OCI-LY3 (cell line): Measurements from ENCODE around the gene WDR59.

ENCODE experiments used
- H2AFZ ChIP-seq: fragments of 200-600, 300-600 bp; shearing (Covaris generic); 2 replicates; pipeline ENCODE4 v1.6.0; 2014; ENCODE audit warnings: antibody characterized with exemption, low read depth, low read length
- H3K27ac ChIP-seq: fragments of 200-600, 300-600 bp; sonication (generic); 2 replicates; pipeline ENCODE4 v1.5.1; 2014; ENCODE audit warnings: mild to moderate bottlenecking, low read length, moderate library complexity, mixed read lengths
- H3K27me3 ChIP-seq: fragments of 200-600, 300-600 bp; sonication (generic); 2 replicates; pipeline ENCODE4 v1.6.1; 2014; ENCODE audit warnings: low read depth, low read length, mixed read lengths
- H3K36me3 ChIP-seq: fragments of 200-600, 300-600 bp; sonication (generic); replicated peaks from 2 replicates; pipeline ENCODE3; 2014; ENCODE audit warnings: low read depth, low read length, mixed read lengths
- H3K4me1 ChIP-seq: fragments of 300-600, 200-600 bp; sonication (generic); 2 replicates; pipeline ENCODE4 v1.6.1; 2014; ENCODE audit warnings: low read length, mixed read lengths
- H3K4me2 ChIP-seq: fragments of 200-600, 300-600 bp; sonication (generic); 2 replicates; pipeline ENCODE4 v1.6.1; 2014; ENCODE audit warnings: low read length, mixed read lengths
- H3K4me3 ChIP-seq: fragments of 300-600, 200-600 bp; sonication (generic); 2 replicates; pipeline ENCODE4 v1.5.1; 2014; ENCODE audit warnings: antibody characterized with exemption, mild to moderate bottlenecking, low read length, moderate library complexity
- H3K79me2 ChIP-seq: fragments of 300-600, 200-600 bp; shearing (Covaris generic); 2 replicates; pipeline ENCODE4 v1.6.1; 2014; ENCODE audit warnings: mild to moderate bottlenecking, low read length, mixed read lengths
- H3K9ac ChIP-seq: fragments of 300-600, 200-600 bp; shearing (Covaris generic); 2 replicates; pipeline ENCODE4 v1.6.0; 2014; ENCODE audit warnings: mild to moderate bottlenecking, low read length, moderate library complexity
- H3K9me3 ChIP-seq: fragments of 200-600, 300-600 bp; shearing (Covaris generic); 2 replicates; pipeline ENCODE4 v1.6.1; 2014; ENCODE audit warnings: low read length, mixed read lengths; ENCODE audit not compliant: insufficient read depth
- H4K20me1 ChIP-seq: fragments of 200-600, 300-600 bp; sonication (generic); 2 replicates; pipeline ENCODE4 v1.6.1; 2016; ENCODE audit warnings: low read length, mixed read lengths; ENCODE audit not compliant: insufficient read depth
- EZH2phosphoT487 ChIP-seq: fragments of 200-600 bp; shearing (Covaris generic); IDR thresholded peaks from 2 replicates; pipeline ENCODE4 v1.6.1; 2018; ENCODE audit warnings: antibody characterized with exemption, mixed run types, low read depth
- TF ChIP-seq, protein P1 (sequence below): fragments of 200-600, 300-600 bp; sonication (generic); IDR thresholded peaks from 2 replicates; pipeline ENCODE4 v1.5.1; 2014; ENCODE audit warnings: antibody characterized with exemption, low read length, low read depth

Gene WDR59

DNA sequence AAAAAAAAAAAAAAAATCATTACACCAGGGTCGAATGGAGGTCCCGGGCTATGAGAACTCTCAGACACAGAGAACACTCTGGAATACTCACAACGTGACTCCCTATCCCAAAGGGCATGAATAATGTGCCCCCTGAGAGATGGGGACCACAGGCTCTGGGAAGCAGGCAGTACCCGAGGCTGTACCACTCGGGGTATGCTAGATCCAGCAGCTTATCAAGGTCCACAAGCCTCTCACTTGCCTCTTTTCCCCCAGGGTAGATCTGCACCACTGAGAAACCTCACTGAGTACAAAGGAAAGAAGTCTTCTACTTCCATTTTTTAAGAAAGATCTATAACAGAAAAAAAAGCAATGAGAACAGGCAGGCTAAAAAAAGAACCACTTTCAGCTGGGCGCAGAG, 40.5 kb downstream of the WDR59 start:
- H3K4me1 ChIP-seq: no peaks in the 10 kb centered on the region
- no peaks in the 10 kb centered on the region for H3K9me3 ChIP-seq
- H3K36me3 ChIP-seq: peaks cover 15% of the 10 kb centered on the region
- no peak overlapping the region for H3K9ac ChIP-seq
- TF ChIP-seq, protein P1, sequence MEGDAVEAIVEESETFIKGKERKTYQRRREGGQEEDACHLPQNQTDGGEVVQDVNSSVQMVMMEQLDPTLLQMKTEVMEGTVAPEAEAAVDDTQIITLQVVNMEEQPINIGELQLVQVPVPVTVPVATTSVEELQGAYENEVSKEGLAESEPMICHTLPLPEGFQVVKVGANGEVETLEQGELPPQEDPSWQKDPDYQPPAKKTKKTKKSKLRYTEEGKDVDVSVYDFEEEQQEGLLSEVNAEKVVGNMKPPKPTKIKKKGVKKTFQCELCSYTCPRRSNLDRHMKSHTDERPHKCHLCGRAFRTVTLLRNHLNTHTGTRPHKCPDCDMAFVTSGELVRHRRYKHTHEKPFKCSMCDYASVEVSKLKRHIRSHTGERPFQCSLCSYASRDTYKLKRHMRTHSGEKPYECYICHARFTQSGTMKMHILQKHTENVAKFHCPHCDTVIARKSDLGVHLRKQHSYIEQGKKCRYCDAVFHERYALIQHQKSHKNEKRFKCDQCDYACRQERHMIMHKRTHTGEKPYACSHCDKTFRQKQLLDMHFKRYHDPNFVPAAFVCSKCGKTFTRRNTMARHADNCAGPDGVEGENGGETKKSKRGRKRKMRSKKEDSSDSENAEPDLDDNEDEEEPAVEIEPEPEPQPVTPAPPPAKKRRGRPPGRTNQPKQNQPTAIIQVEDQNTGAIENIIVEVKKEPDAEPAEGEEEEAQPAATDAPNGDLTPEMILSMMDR: no peak
- no peak for TF ChIP-seq EZH2phosphoT487
- no peak overlapping the region for H3K4me3 ChIP-seq
- no peak overlapping the region for H3K4me2 ChIP-seq
- no peaks in the 10 kb centered on the region for H3K79me2 ChIP-seq
- H3K27ac ChIP-seq: no peak overlapping the region
- peaks cover 3% of the 10 kb centered on the region; the same call in 1 of the 2 replicates for H4K20me1 ChIP-seq
- H3K27me3 ChIP-seq: no peaks in the 10 kb centered on the region
- no peak overlapping the region for H2AFZ ChIP-seq

- Histone ChIP-seq H4K20me1 (peaks cover 3% of the 10 kb centered on the region; the same call in 1 of the 2 replicates), H3K27ac (no peak overlapping the region), H3K79me2 (no peaks in the 10 kb centered on the region), H3K9me3 (no peaks in the 10 kb centered on the region), H3K27me3 (no peaks in the 10 kb centered on the region), H3K4me2 (no peak overlapping the region), H3K4me3 (no peak overlapping the region), H3K36me3 (peaks cover 16% of the 10 kb centered on the region), H3K9ac (no peak overlapping the region), H3K4me1 (no peaks in the 10 kb centered on the region), H2AFZ (no peak overlapping the region)
- TF ChIP-seq, protein P1: no peak
- no peak for TF ChIP-seq EZH2phosphoT487
Measured at GRCh38 chr16:74942977-74943918, 41.7 kb downstream of the WDR59 start.

GRCh38 chr16:74942566-74942965, 42.4 kb downstream of the WDR59 start:
- no peak overlapping the region for H3K4me2 ChIP-seq
- no peaks in the 10 kb centered on the region for H3K9me3 ChIP-seq
- no peak overlapping the region for H3K4me3 ChIP-seq
- no peaks in the 10 kb centered on the region for H3K4me1 ChIP-seq
- H3K27me3 ChIP-seq: no peaks in the 10 kb centered on the region
- H3K36me3 ChIP-seq: peaks cover 23% of the 10 kb centered on the region
- H2AFZ ChIP-seq: no peak overlapping the region
- H3K79me2 ChIP-seq: no peaks in the 10 kb centered on the region
- TF ChIP-seq, protein P1: no peak
- TF ChIP-seq EZH2phosphoT487: no peak
- H3K9ac ChIP-seq: no peak overlapping the region
- no peak overlapping the region for H3K27ac ChIP-seq
- peaks cover 3% of the 10 kb centered on the region; the same call in 1 of the 2 replicates for H4K20me1 ChIP-seq

DNA sequence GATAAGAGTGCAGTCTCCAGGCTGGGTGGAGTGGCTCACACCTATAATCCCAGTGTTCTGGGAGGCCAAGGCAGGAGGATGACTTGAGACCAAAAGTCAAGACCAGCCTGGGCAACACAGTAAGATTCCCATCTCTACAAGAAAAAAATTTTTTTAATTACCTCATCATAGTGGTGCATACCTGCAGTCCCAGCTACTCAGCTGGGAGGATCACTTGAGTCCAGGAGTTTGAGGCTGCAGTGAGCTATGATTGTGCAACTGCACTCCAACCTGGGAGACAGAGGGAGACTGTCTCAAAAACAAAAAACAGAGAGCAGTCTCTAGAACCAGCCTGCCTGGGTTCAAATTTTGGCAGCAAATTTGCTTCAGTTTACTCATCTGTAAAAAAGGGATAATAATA, 45.2 kb downstream of the WDR59 start:
- Histone ChIP-seq H2AFZ (no peak overlapping the region), H4K20me1 (peaks cover 3% of the 10 kb centered on the region; the same call in 1 of the 2 replicates), H3K79me2 (no peaks in the 10 kb centered on the region), H3K27me3 (no peaks in the 10 kb centered on the region), H3K9me3 (no peaks in the 10 kb centered on the region), H3K36me3 (peaks cover 25% of the 10 kb centered on the region), H3K9ac (no peak overlapping the region), H3K4me3 (no peak overlapping the region), H3K27ac (no peak overlapping the region), H3K4me1 (peaks cover 6% of the 10 kb centered on the region; the same call in 1 of the 2 replicates), H3K4me2 (no peak overlapping the region)
- TF ChIP-seq, protein P1: no peak
- no peak for TF ChIP-seq EZH2phosphoT487
